Measurements from ENCODE around the gene CRTC1.
"Not testable (repeated sequence)": the region's sequence is repeated elsewhere in the genome, so short reads cannot be mapped to it uniquely, and the experiment has no call there.

CRTC1 gene

GRCh38 chr19:18708452-18709231 lies 25.2 kb downstream of the CRTC1 start:
- no peak for DNase-seq

- no peak for DNase-seq
These were observed 26.1 kb downstream of the CRTC1 start for GRCh38 chr19:18709546-18709945.

GRCh38 chr19:18710186-18710585 lies 26.7 kb downstream of the CRTC1 start:
- no peak for DNase-seq

- no peak for DNase-seq
These were observed 27.7 kb downstream of the CRTC1 start for GRCh38 chr19:18710996-18711751.

GRCh38 chr19:18711893-18712292 lies 28.4 kb downstream of the CRTC1 start:
- DNase-seq = no peak

- no peak for DNase-seq
These were observed 29.5 kb downstream of the CRTC1 start for GRCh38 chr19:18712981-18713380.

GRCh38 chr19:18713550-18714117 lies 30.2 kb downstream of the CRTC1 start:
- no peak for DNase-seq

GRCh38 chr19:18715416-18715815 lies 31.9 kb downstream of the CRTC1 start:
- DNase-seq = no peak

- no peak for DNase-seq
These were observed 33.4 kb downstream of the CRTC1 start for GRCh38 chr19:18716857-18717256.

GRCh38 chr19:18717601-18718000 lies 34.1 kb downstream of the CRTC1 start:
- no peak for DNase-seq

- peak; percentile 2 for DNase-seq
These were observed 34.6 kb downstream of the CRTC1 start for GRCh38 chr19:18718015-18718526.

- no peak for DNase-seq
These were observed 35.5 kb downstream of the CRTC1 start for GRCh38 chr19:18718846-18719458.

- no peak for DNase-seq
These were observed 36.1 kb downstream of the CRTC1 start for GRCh38 chr19:18719541-18719940.

- DNase-seq = no peak
These were observed 40.4 kb downstream of the CRTC1 start for GRCh38 chr19:18723871-18724377.

- DNase-seq = no peak
These were observed 42.6 kb downstream of the CRTC1 start for GRCh38 chr19:18725841-18726770.

GRCh38 chr19:18726846-18727245 lies 43.4 kb downstream of the CRTC1 start:
- DNase-seq = no peak

- DNase-seq = not testable (repeated sequence)
These were observed 44.1 kb downstream of the CRTC1 start for GRCh38 chr19:18727602-18728001.

- DNase-seq = no peak
These were observed 46.6 kb downstream of the CRTC1 start for GRCh38 chr19:18729933-18730530.

GRCh38 chr19:18730885-18731513 lies 47.5 kb downstream of the CRTC1 start:
- DNase-seq = no peak

- DNase-seq = no peak
These were observed 48.1 kb downstream of the CRTC1 start for GRCh38 chr19:18731562-18732008.

- DNase-seq = no peak
These were observed 49.7 kb downstream of the CRTC1 start for GRCh38 chr19:18733196-18733647.
